GM12873 (cell line): Measurements from ENCODE around the gene DUSP6.

Experiments
- TF ChIP-seq, protein P1 (sequence below): IDR thresholded peaks from 2 replicates; pipeline ENCODE4 v1.5.1; 2012; ENCODE audit warnings: low read depth, mild to moderate bottlenecking, moderate library complexity, low read length, control low read depth; ENCODE audit not compliant: insufficient read depth; ENCODE audit errors: missing control alignments

DUSP6 gene

DNA sequence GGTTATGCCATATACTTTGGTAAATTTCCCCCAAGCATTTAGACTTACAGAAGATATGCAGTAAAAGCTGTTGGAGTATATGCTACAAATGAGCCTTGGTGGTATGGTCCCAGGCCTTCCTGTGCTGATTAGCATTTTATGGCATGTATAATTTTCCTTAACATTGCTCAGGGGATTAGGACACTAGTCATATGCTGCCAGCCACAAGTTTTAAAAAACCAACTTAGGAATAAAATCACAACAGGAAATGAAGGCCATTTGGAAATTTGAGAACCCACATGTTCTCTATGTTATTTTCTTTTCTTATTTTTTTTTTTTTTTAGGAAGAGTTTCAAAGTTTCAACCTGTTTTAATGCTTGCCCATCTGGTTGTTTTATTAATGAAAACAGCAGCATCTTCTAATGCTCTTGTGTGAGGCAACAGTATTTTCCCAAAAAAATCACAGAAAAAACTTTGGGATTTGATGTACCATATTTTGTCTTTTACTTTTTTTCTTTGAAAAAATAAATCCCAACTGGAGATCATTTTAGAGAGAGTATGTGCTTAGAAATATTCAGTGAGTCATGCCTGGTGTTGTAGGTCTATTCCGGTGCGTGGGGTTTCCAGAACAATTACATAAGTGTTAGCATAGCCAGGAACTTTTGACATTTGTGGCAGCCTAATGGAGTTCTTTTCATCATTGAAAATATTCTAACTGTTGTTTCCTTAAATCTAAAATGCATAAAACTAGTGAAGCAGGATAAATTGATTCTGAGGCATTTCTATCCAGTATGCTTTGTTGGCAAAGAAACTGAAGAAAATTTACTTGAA, 21.7 kb upstream of the DUSP6 start:
- TF ChIP-seq, protein P1, sequence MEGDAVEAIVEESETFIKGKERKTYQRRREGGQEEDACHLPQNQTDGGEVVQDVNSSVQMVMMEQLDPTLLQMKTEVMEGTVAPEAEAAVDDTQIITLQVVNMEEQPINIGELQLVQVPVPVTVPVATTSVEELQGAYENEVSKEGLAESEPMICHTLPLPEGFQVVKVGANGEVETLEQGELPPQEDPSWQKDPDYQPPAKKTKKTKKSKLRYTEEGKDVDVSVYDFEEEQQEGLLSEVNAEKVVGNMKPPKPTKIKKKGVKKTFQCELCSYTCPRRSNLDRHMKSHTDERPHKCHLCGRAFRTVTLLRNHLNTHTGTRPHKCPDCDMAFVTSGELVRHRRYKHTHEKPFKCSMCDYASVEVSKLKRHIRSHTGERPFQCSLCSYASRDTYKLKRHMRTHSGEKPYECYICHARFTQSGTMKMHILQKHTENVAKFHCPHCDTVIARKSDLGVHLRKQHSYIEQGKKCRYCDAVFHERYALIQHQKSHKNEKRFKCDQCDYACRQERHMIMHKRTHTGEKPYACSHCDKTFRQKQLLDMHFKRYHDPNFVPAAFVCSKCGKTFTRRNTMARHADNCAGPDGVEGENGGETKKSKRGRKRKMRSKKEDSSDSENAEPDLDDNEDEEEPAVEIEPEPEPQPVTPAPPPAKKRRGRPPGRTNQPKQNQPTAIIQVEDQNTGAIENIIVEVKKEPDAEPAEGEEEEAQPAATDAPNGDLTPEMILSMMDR: no peak

- TF ChIP-seq, protein P1: no peak
Measured at GRCh38 chr12:89372584-89373370, 20.5 kb upstream of the DUSP6 start.

GRCh38 chr12:89370850-89371249, 18.5 kb upstream of the DUSP6 start:
- TF ChIP-seq, protein P1: no peak

DNA sequence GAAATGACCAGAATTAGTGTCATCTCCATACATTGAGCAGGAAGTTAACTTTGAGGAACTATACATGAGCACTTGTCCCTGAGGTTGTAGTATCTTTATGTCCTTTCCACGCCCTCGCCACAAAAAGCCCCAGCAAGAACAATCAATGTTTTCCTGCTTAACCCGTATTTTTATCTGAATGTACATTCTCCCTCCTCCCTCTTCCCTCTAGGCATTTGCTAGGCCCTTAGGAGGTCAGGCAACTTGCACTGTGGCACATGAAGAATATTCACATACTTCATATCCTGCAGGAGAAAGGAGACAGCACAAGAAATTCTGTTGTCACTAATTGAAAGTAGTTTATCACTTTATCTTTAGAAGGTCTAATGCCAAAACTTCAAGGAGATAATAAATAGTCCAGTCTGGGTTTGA, 18.1 kb upstream of the DUSP6 start:
- TF ChIP-seq, protein P1: no peak

DNA sequence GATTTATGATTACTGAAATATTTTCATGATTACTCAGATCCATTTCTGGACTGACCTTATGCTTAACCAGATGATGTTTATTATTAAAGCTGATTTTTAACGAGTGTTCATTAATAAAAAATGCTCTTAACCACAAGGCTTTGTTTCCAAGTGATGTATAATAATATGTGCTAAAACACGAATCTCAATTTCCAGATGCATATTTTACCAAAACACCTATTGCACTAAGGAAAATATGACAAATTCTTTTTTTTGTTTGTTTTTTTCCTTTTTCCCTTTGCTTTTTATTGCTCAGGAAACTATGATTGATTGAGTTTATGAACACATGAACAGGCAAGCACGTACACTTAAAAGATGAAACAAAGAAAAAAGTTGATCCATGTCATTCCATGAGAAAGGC, 16.9 kb upstream of the DUSP6 start:
- TF ChIP-seq, protein P1: no peak

DNA sequence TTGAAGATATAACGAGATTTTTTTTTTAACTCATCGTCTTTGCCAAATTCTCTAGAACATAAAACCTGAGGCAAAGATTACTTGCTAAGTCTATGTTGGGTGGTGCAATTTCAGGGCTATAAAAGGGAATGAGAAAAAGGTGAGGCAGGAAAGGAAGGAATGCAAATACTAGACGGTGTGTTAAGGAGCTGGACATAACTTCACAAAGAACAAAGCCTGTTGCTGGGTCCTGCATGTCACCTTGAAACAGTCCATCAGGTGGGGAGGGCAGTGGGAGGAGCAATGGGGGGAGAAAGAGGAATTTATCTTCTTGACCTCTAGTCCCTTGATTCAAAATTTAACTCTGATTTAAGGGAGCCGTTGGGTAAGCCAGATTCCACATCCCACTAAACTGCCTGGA, 16.1 kb upstream of the DUSP6 start:
- TF ChIP-seq, protein P1: no peak

DNA sequence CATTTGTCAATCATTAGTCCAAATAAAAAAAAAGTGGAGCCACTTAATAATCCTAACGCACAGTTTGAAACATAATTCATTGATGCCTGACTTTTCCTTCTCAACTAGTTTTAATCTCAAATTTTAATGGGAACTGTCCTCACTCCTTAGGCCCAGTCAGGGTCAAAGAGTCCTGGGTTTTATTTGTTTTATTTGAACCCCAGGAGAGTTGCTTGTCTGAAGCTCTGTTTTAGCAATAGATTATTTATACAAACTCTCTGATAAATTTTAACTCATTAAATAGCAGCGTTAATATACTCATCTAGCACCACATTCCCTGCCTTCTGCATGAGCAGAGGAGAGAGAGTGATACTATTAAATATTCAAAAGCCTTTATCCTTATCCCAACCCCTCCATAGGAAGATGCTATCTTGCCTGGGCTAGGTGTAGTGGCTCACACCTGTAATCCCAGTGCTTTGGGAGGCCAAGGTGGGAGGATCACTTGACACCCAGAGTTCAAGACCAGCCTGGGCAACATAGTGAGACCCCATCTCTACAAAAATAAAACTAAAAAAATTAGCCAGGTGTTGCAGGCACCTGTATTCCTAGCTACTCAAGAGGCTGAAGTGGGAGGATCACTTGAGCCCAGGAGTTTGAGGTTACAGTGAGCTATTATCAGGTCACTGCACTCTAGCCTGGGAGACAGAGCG, 14.5 kb upstream of the DUSP6 start:
- TF ChIP-seq, protein P1: no peak
